Glutamatergic neuron (in vitro differentiated cells): ENCODE measurements around the gene LRRC51. TPM values are rescaled to one million over a fixed set of nuclear protein-coding genes. Genes with fewer than 3 reads are reported as not detected.

Source experiments
- DNase-seq: peaks from one replicate; pipeline ENCODE4 v3.0.0; 2022
- H3K27ac Mint-ChIP-seq: one replicate; pipeline ENCODE4 v1.8.0; 2020; ENCODE audit warnings: mild to moderate bottlenecking, mixed read lengths, inconsistent platforms; ENCODE audit not compliant: unreplicated experiment
- H3K27me3 Mint-ChIP-seq: one replicate; pipeline ENCODE4 v1.8.0; 2020; ENCODE audit warnings: mild to moderate bottlenecking, moderate library complexity, mixed read lengths, inconsistent platforms; ENCODE audit not compliant: unreplicated experiment
- H3K36me3 Mint-ChIP-seq: one replicate; pipeline ENCODE4 v1.8.0; 2020; ENCODE audit warnings: mild to moderate bottlenecking, mixed read lengths, inconsistent platforms; ENCODE audit not compliant: unreplicated experiment
- H3K4me1 Mint-ChIP-seq: one replicate; pipeline ENCODE4 v1.8.0; 2020; ENCODE audit warnings: mild to moderate bottlenecking, low read depth, mixed read lengths, inconsistent platforms; ENCODE audit not compliant: unreplicated experiment
- H3K4me3 Mint-ChIP-seq: one replicate; pipeline ENCODE4 v1.8.0; 2020; ENCODE audit warnings: mild to moderate bottlenecking, mixed read lengths, inconsistent platforms; ENCODE audit not compliant: unreplicated experiment
- H3K9me3 Mint-ChIP-seq: one replicate; pipeline ENCODE4 v1.8.0; 2020; ENCODE audit warnings: mild to moderate bottlenecking, moderate library complexity, mixed read lengths, inconsistent platforms; ENCODE audit not compliant: unreplicated experiment
- total RNA-seq: library from RNA; stranded (reverse); fragmentation: NEBNext Ultra II Directional; extraction: Animal tissue kit (Norgen Biotek cat#: 25700); gene quantifications from one replicate; pipeline ENCODE4 v1.2.1, GENCODE V29; 2021; ENCODE audit not compliant: unreplicated experiment
- TF ChIP-seq, protein P1 (sequence below): fragments of 200-600 bp; sonication (generic); IDR thresholded peaks from one replicate; pipeline ENCODE4 v1.5.0; 2021; ENCODE audit not compliant: partially characterized antibody, unreplicated experiment

The LRRC51 gene
- total RNA-seq, 1 donor from 2014 or later = 8.3 TPM

DNA sequence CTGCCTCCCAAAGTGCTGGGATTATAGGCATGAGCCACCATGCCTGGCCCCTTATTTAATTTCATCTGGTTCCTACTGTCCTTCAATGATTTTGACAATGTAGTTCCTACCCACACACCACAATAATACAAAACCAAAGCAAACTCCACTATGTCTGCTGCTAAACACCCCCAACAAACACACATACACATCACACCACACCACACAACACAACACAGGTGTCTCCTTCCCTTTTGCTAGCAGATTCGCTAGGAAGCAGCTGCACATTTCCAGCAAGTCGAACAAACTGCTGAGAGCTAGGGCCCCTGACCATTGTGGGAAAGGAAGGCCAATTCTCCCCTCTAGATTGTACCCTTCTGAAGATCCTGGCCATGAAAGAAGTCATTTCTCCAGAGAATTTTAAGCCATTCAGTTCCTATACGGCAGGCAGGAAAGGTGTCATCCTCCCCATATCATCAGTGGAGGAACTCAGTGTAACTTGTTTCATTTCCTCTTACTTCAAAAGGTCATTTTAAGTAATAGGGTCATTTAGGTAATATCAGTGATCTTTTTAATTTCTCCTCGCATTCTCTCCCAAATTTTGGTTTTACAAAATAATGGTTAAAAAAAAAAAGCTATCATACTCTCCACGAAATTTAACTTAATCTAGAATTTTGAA, 18.8 kb upstream of the LRRC51 start:
- peaks cover 4% of the 10 kb centered on the region for H3K4me1 Mint-ChIP-seq
- DNase-seq = no peak
- H3K27me3 Mint-ChIP-seq = no peaks in the 10 kb centered on the region
- peaks cover 3% of the 10 kb centered on the region for H3K9me3 Mint-ChIP-seq
- TF ChIP-seq, protein P1, sequence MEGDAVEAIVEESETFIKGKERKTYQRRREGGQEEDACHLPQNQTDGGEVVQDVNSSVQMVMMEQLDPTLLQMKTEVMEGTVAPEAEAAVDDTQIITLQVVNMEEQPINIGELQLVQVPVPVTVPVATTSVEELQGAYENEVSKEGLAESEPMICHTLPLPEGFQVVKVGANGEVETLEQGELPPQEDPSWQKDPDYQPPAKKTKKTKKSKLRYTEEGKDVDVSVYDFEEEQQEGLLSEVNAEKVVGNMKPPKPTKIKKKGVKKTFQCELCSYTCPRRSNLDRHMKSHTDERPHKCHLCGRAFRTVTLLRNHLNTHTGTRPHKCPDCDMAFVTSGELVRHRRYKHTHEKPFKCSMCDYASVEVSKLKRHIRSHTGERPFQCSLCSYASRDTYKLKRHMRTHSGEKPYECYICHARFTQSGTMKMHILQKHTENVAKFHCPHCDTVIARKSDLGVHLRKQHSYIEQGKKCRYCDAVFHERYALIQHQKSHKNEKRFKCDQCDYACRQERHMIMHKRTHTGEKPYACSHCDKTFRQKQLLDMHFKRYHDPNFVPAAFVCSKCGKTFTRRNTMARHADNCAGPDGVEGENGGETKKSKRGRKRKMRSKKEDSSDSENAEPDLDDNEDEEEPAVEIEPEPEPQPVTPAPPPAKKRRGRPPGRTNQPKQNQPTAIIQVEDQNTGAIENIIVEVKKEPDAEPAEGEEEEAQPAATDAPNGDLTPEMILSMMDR = no peak
- no peak overlapping the region for H3K4me3 Mint-ChIP-seq
- no peak overlapping the region for H3K27ac Mint-ChIP-seq
- H3K36me3 Mint-ChIP-seq = no peaks in the 10 kb centered on the region

GRCh38 chr11:72066855-72067254, 13.8 kb upstream of the LRRC51 start:
- H3K9me3 Mint-ChIP-seq = peaks cover 3% of the 10 kb centered on the region
- TF ChIP-seq, protein P1 = no peak
- H3K27me3 Mint-ChIP-seq = no peaks in the 10 kb centered on the region
- H3K27ac Mint-ChIP-seq = no peak overlapping the region
- H3K36me3 Mint-ChIP-seq = no peaks in the 10 kb centered on the region
- no peak for DNase-seq
- peaks cover 20% of the 10 kb centered on the region for H3K4me1 Mint-ChIP-seq
- no peak overlapping the region for H3K4me3 Mint-ChIP-seq

DNA sequence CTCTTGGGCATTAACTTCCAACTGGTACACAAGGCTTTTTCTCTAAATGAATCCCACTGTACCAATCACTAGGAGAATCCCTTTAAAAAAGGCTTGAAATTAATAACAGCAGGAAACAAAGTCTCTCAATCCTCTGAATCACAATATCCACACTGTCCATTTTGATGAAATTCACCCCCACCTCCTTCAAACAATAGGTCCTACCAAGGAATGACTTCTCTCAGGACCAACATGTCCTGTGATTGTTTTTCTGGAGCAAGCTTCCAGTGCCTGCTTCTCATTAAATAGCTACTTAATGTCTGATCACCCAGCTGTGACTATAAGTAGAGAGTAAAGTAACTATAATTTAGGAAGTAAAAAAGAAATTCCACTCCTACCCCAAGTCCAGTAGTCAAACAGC, 13.4 kb upstream of the LRRC51 start:
- Mint-ChIP-seq H3K4me1 (peaks cover 20% of the 10 kb centered on the region), H3K27me3 (no peaks in the 10 kb centered on the region), H3K9me3 (peaks cover 3% of the 10 kb centered on the region), H3K27ac (no peak overlapping the region), H3K36me3 (no peaks in the 10 kb centered on the region), H3K4me3 (no peak overlapping the region)
- TF ChIP-seq, protein P1 = no peak
- DNase-seq = no peak

- Mint-ChIP-seq H3K27me3 (peaks cover 2% of the 10 kb centered on the region), H3K36me3 (no peaks in the 10 kb centered on the region), H3K27ac (peak overlapping the region; percentile 15), H3K4me1 (peaks cover 20% of the 10 kb centered on the region), H3K4me3 (no peak overlapping the region), H3K9me3 (peaks cover 3% of the 10 kb centered on the region)
- TF ChIP-seq, protein P1 = no peak
- no peak for DNase-seq
These were observed 13.0 kb upstream of the LRRC51 start for GRCh38 chr11:72067676-72068075.

- H3K9me3 Mint-ChIP-seq = peaks cover 3% of the 10 kb centered on the region
- no peaks in the 10 kb centered on the region for H3K36me3 Mint-ChIP-seq
- H3K27me3 Mint-ChIP-seq = peaks cover 2% of the 10 kb centered on the region
- no peak overlapping the region for H3K27ac Mint-ChIP-seq
- H3K4me3 Mint-ChIP-seq = no peak overlapping the region
- H3K4me1 Mint-ChIP-seq = peaks cover 20% of the 10 kb centered on the region
- no peak for DNase-seq
- TF ChIP-seq, protein P1 = no peak
These were observed 11.4 kb upstream of the LRRC51 start for GRCh38 chr11:72069200-72069599.
